Measurements from ENCODE around the gene GNG2.

DNA sequence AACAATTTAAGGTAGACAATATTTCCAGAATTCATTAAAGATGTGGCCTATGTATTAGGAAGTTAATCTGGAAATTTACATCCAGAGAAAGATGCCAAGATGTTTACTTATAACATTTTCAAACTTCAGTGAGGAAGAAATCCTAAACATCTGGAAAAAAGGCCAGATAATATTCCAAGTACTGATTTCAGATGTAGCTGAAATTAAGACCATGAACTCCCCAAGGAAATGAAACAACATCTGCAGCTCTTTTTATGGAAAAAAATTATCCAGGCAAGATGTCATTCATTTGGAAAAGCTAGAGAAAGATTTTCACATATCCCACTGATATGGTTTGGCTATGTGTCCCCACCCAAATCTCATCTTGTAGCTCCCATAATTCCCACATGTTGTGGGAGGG is 35.0 kb downstream of the GNG2 start:
- TF ChIP-seq SMC3 (IDR thresholded peaks at IDR 0.05; ENCODE audit: low read depth, low read length), result no peak
- TF ChIP-seq FOXJ3 (CRISPR knock-in tag; IDR thresholded peaks at IDR 0.05), result no peak
- TF ChIP-seq REST (IDR thresholded peaks at IDR 0.05; ENCODE audit: low read depth, low read length), result no peak
- no peak for TF ChIP-seq GABPA (IDR thresholded peaks at IDR 0.05; ENCODE audit: low read depth)

All from SK-N-SH (cell line).